Naive B cell (primary cell): ENCODE measurements around the gene GRM8. TPM values are rescaled to one million over a fixed set of nuclear protein-coding genes. Genes with fewer than 3 reads are reported as not detected.

Experiments used
- ATAC-seq, 2 donors: fragments of 150-1000 bp; cut with Tn5 transposase; 2 replicates each; pipeline ENCODE4 v1.10.0; 2021; ENCODE audit warnings: low read depth in 2 of 2, mild to moderate bottlenecking in 2 of 2, moderate library complexity in 2 of 2
- DNase-seq: peaks from one replicate; pipeline ENCODE4 v3.0.0; 2022
- H3K27ac Mint-ChIP-seq, 6 donors: one replicate each; pipeline ENCODE4 v1.8.0; 2020 to 2022; ENCODE audit warnings: mild to moderate bottlenecking in 6 of 6, mixed read lengths in 6 of 6, moderate library complexity in 5 of 6, inconsistent platforms in 2 of 6
- H3K27me3 Mint-ChIP-seq, 3 donors: one replicate each; pipeline ENCODE4 v1.8.0; 2021 to 2022; ENCODE audit warnings: mixed read lengths in 3 of 3, mild to moderate bottlenecking in 1 of 3
- H3K36me3 Mint-ChIP-seq, 2 donors: one replicate each; pipeline ENCODE4 v1.8.0; 2020 to 2022; ENCODE audit warnings: mixed read lengths in 2 of 2, inconsistent platforms in 1 of 2, mild to moderate bottlenecking in 1 of 2
- H3K4me1 Mint-ChIP-seq, 3 donors: one replicate each; pipeline ENCODE4 v1.8.0; 2020 to 2022; ENCODE audit warnings: mixed read lengths in 3 of 3, inconsistent platforms in 1 of 3, mild to moderate bottlenecking in 1 of 3, moderate library complexity in 1 of 3
- H3K4me3 Mint-ChIP-seq, 8 donors: one replicate each; pipeline ENCODE4 v1.8.0; 2020 to 2022; ENCODE audit warnings: mild to moderate bottlenecking in 8 of 8, mixed read lengths in 8 of 8, moderate library complexity in 8 of 8, inconsistent platforms in 2 of 8
- H3K9me3 Mint-ChIP-seq, 7 donors: one replicate each; pipeline ENCODE4 v1.8.0; 2020 to 2022; ENCODE audit warnings: mixed read lengths in 7 of 7, mild to moderate bottlenecking in 5 of 7, inconsistent platforms in 2 of 7, moderate library complexity in 1 of 7
- polyA plus RNA-seq, 6 donors: library from polyadenylated mRNA; unstranded; fragments of 300-500 nt; fragmentation: Illumina TruSeq; gene quantifications; one replicate each; pipeline ENCODE4 v1.2.3, GENCODE V29; 2021; ENCODE audit warnings: low read depth in 6 of 6

The GRM8 gene
- polyA plus RNA-seq, 6 donors from 2014 or later = not detected

GRCh38 chr7:126436213-126436868 is 816.4 kb downstream of the GRM8 start:
- H3K4me1 Mint-ChIP-seq = no peaks in the 10 kb centered on the region
- H3K27ac Mint-ChIP-seq = no peak overlapping the region
- DNase-seq (no peak), ATAC-seq (no peak)
- H3K4me3 Mint-ChIP-seq = peak overlapping the region in 1 of 8 donors; percentile 68
- H3K9me3 Mint-ChIP-seq = peaks cover 0 to 3% (median 0%) of the 10 kb centered on the region in 7 donors
- no peaks in the 10 kb centered on the region for H3K27me3 Mint-ChIP-seq
- no peaks in the 10 kb centered on the region for H3K36me3 Mint-ChIP-seq

- DNase-seq = no peak
- Mint-ChIP-seq H3K27me3 (no peaks in the 10 kb centered on the region), H3K9me3 (peaks cover 0 to 4% (median 0%) of the 10 kb centered on the region in 7 donors), H3K27ac (no peak overlapping the region), H3K4me3 (no peak overlapping the region), H3K36me3 (no peaks in the 10 kb centered on the region), H3K4me1 (no peaks in the 10 kb centered on the region)
- ATAC-seq = no peak
These were observed 826.1 kb downstream of the GRM8 start for GRCh38 chr7:126426652-126427051.

GRCh38 chr7:126424985-126425384 is 827.8 kb downstream of the GRM8 start:
- DNase-seq (no peak), ATAC-seq (no peak)
- Mint-ChIP-seq H3K27ac (no peak overlapping the region), H3K9me3 (peaks cover 0 to 4% (median 2%) of the 10 kb centered on the region in 7 donors), H3K4me1 (no peaks in the 10 kb centered on the region), H3K36me3 (no peaks in the 10 kb centered on the region), H3K27me3 (no peaks in the 10 kb centered on the region), H3K4me3 (no peak overlapping the region)

- DNase-seq (no peak), ATAC-seq (no peak)
- Mint-ChIP-seq H3K9me3 (peaks cover 0 to 2% (median 0%) of the 10 kb centered on the region in 7 donors), H3K36me3 (no peaks in the 10 kb centered on the region), H3K4me3 (no peak overlapping the region), H3K27me3 (no peaks in the 10 kb centered on the region), H3K27ac (no peak overlapping the region), H3K4me1 (no peaks in the 10 kb centered on the region)
These were observed 833.7 kb downstream of the GRM8 start for GRCh38 chr7:126419047-126419446.

- Mint-ChIP-seq H3K4me3 (no peak overlapping the region), H3K27ac (no peak overlapping the region), H3K4me1 (no peaks in the 10 kb centered on the region), H3K36me3 (no peaks in the 10 kb centered on the region), H3K9me3 (peaks cover 0 to 4% (median 0%) of the 10 kb centered on the region in 7 donors), H3K27me3 (no peaks in the 10 kb centered on the region)
- DNase-seq (no peak), ATAC-seq (no peak)
These were observed 840.8 kb downstream of the GRM8 start for GRCh38 chr7:126411821-126412383.

GRCh38 chr7:126411032-126411820 is 841.5 kb downstream of the GRM8 start:
- DNase-seq (no peak), ATAC-seq (no peak)
- Mint-ChIP-seq H3K36me3 (no peaks in the 10 kb centered on the region), H3K27me3 (no peaks in the 10 kb centered on the region), H3K9me3 (peaks cover 0 to 5% (median 0%) of the 10 kb centered on the region in 7 donors), H3K4me3 (no peak overlapping the region), H3K27ac (no peak overlapping the region), H3K4me1 (no peaks in the 10 kb centered on the region)

GRCh38 chr7:126403040-126403439 is 849.7 kb downstream of the GRM8 start:
- no peaks in the 10 kb centered on the region for H3K27me3 Mint-ChIP-seq
- DNase-seq = no peak
- H3K36me3 Mint-ChIP-seq = no peaks in the 10 kb centered on the region
- no peak for ATAC-seq
- no peak overlapping the region for H3K27ac Mint-ChIP-seq
- no peak overlapping the region for H3K4me3 Mint-ChIP-seq
- H3K4me1 Mint-ChIP-seq = no peaks in the 10 kb centered on the region
- peaks cover 0 to 8% (median 3%) of the 10 kb centered on the region in 7 donors for H3K9me3 Mint-ChIP-seq

GRCh38 chr7:126401918-126402317 is 850.8 kb downstream of the GRM8 start:
- H3K27ac Mint-ChIP-seq = no peak overlapping the region
- peaks cover 0 to 8% (median 3%) of the 10 kb centered on the region in 7 donors for H3K9me3 Mint-ChIP-seq
- no peak for DNase-seq
- no peaks in the 10 kb centered on the region for H3K27me3 Mint-ChIP-seq
- no peak overlapping the region for H3K4me3 Mint-ChIP-seq
- ATAC-seq = no peak
- H3K36me3 Mint-ChIP-seq = no peaks in the 10 kb centered on the region
- H3K4me1 Mint-ChIP-seq = no peaks in the 10 kb centered on the region

- H3K27me3 Mint-ChIP-seq = no peaks in the 10 kb centered on the region
- no peak for ATAC-seq
- no peaks in the 10 kb centered on the region for H3K36me3 Mint-ChIP-seq
These were observed 853.8 kb downstream of the GRM8 start for GRCh38 chr7:126398851-126399529.

GRCh38 chr7:126398285-126398684 is 854.5 kb downstream of the GRM8 start:
- no peaks in the 10 kb centered on the region for H3K4me1 Mint-ChIP-seq
- DNase-seq (no peak), ATAC-seq (no peak)
- H3K27me3 Mint-ChIP-seq = no peaks in the 10 kb centered on the region
- H3K4me3 Mint-ChIP-seq = no peak overlapping the region
- H3K36me3 Mint-ChIP-seq = no peaks in the 10 kb centered on the region
- no peak overlapping the region for H3K27ac Mint-ChIP-seq
- peaks cover 0 to 7% (median 0%) of the 10 kb centered on the region in 7 donors for H3K9me3 Mint-ChIP-seq

More at GRCh38 chr7:126398851-126399529, 853.8 kb downstream of the GRM8 start:
- no peak for DNase-seq
- Mint-ChIP-seq H3K9me3 (peaks cover 0 to 8% (median 0%) of the 10 kb centered on the region in 7 donors), H3K4me1 (no peaks in the 10 kb centered on the region), H3K27ac (no peak overlapping the region), H3K4me3 (no peak overlapping the region)

GRCh38 chr7:126394406-126394805 is 858.3 kb downstream of the GRM8 start:
- Mint-ChIP-seq H3K4me3 (no peak overlapping the region), H3K9me3 (peaks cover 4 to 11% (median 6%) of the 10 kb centered on the region in 7 donors), H3K36me3 (no peaks in the 10 kb centered on the region), H3K4me1 (no peaks in the 10 kb centered on the region), H3K27me3 (no peaks in the 10 kb centered on the region), H3K27ac (no peak overlapping the region)
- no peak for ATAC-seq
- DNase-seq = no peak
